IPS-18c (cell line): ENCODE data around the gene PTPRM.

ENCODE experiments used
- H3K4me3 ChIP-seq: 2 replicates; pipeline ENCODE4 v1.7.0; 2013; ENCODE audit warnings: low read depth, mild to moderate bottlenecking, low read length, moderate library complexity; ENCODE audit not compliant: insufficient read depth
- H3K9me3 ChIP-seq: one replicate; pipeline ENCODE4 v1.6.1; 2013; ENCODE audit warnings: mild to moderate bottlenecking, low read length, moderate library complexity; ENCODE audit not compliant: control insufficient read depth, insufficient read depth

The PTPRM gene

DNA sequence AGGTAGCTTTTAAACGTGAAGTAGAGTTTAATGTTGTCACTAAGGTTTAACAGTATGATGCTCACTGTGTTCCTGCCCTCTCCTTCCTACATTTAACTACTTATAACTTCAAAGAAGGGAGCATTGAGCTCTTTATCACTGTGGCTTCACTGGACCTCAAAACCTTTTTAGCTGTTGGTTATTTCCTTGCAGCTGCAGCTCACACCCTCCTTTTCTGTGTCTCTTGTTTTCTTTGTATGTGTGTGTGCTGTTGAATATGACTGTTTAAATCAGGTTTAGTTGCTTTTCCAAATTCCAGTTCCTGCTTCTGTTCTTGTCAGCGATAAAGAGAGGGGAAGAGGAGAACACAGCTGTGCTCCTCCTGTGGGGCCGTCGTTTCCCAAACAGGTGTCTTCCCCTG lies 208.0 kb downstream of the PTPRM start:
- Histone ChIP-seq H3K4me3 (no peak overlapping the region), H3K9me3 (no peaks in the 10 kb centered on the region)

GRCh38 chr18:7775843-7776242 lies 208.7 kb downstream of the PTPRM start:
- no peak overlapping the region for H3K4me3 ChIP-seq
- no peaks in the 10 kb centered on the region for H3K9me3 ChIP-seq

DNA sequence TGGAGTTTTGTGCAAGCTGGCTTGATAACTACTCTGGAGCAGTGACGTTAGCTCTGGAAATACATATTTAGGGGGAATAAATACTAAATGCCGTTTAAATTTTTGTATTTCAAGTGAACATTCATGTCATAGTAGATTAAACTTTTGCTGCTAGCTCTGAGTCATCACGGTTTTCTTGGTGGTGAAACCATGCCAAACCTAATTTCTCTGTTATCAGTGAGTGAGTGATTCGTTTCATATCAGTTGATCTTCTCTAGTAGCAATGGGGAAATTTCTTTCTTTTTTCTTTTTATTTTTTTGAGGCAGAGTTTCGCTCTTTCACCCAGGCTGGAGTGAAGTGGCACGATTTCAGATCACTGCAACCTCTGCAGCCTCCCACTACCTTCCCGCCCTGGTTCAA lies 211.1 kb downstream of the PTPRM start:
- Histone ChIP-seq H3K4me3 (no peak overlapping the region), H3K9me3 (no peaks in the 10 kb centered on the region)

GRCh38 chr18:7779211-7779610 lies 212.1 kb downstream of the PTPRM start:
- Histone ChIP-seq H3K9me3 (no peaks in the 10 kb centered on the region), H3K4me3 (no peak overlapping the region)

DNA sequence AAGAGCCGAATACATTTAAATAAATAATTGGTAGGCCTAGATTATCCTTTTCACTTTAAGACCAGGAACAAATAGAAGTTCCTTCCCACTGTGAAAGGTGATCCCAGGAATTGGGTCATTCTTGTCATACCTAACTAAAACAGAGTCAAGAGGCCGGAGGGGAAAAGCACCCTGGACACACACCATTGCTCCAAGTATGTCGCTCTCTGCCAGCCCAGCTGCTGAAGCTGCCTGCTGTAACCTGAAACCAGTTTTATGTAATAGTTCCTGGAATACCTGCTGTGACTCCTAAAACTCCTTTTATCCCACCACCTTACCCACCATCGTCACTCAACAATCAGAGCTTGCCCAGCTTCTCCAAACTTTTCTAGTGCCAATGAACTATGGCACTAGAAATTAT lies 217.1 kb downstream of the PTPRM start:
- no peaks in the 10 kb centered on the region for H3K9me3 ChIP-seq
- no peak overlapping the region for H3K4me3 ChIP-seq

- Histone ChIP-seq H3K9me3 (no peaks in the 10 kb centered on the region), H3K4me3 (no peak overlapping the region)
Measured at GRCh38 chr18:7786569-7786968, 219.5 kb downstream of the PTPRM start.

GRCh38 chr18:7787339-7787738 lies 220.2 kb downstream of the PTPRM start:
- no peak overlapping the region for H3K4me3 ChIP-seq
- H3K9me3 ChIP-seq = no peaks in the 10 kb centered on the region

DNA sequence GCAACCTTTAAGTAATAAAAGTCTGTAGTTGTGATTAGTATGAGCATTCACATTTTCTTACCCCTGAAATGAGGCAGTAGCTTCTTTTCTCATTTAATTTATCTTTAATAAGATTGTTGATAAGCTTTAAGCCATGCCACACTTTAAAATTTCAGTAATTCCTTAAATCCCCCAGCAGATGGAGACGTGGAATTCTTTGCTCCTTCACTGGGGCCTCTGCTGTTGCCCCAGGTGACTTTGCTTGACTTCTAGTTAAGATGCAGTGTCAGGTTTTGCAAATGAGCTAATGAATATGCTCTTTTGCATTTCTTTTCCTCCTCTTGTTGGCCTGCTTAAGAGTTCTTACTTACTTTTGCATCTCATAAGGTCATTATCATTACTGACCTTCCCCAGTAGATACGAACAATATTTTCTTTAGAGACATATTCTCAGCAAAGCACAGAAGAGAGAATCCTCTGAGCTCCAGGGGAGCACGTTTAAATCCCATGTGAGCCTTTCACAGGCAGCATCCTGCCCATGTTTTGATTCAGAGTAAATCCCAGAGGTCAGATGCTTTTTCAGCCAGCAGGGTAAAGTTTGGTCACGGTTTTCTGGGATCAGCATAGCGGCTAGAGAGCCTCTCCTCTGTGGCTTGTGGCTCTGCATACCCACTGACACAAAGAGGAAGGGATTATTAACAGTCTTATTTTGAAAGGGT lies 222.9 kb downstream of the PTPRM start:
- no peak overlapping the region for H3K4me3 ChIP-seq

GRCh38 chr18:7793100-7793499 lies 226.0 kb downstream of the PTPRM start:
- no peaks in the 10 kb centered on the region for H3K9me3 ChIP-seq
- H3K4me3 ChIP-seq = no peak overlapping the region

More for the DNA sequence above, 222.9 kb downstream of the PTPRM start:
- no peaks in the 10 kb centered on the region for H3K9me3 ChIP-seq

GRCh38 chr18:7803956-7804469 lies 236.9 kb downstream of the PTPRM start:
- no peak overlapping the region for H3K4me3 ChIP-seq
- no peaks in the 10 kb centered on the region for H3K9me3 ChIP-seq

- no peak overlapping the region for H3K4me3 ChIP-seq
Measured at GRCh38 chr18:7805096-7805495, 238.0 kb downstream of the PTPRM start.

GRCh38 chr18:7805880-7806279 lies 238.8 kb downstream of the PTPRM start:
- no peak overlapping the region for H3K4me3 ChIP-seq
- no peaks in the 10 kb centered on the region for H3K9me3 ChIP-seq

More at GRCh38 chr18:7805096-7805495, 238.0 kb downstream of the PTPRM start:
- H3K9me3 ChIP-seq = no peaks in the 10 kb centered on the region

GRCh38 chr18:7807936-7808453 lies 240.9 kb downstream of the PTPRM start:
- H3K4me3 ChIP-seq = no peak overlapping the region
- H3K9me3 ChIP-seq = no peaks in the 10 kb centered on the region

DNA sequence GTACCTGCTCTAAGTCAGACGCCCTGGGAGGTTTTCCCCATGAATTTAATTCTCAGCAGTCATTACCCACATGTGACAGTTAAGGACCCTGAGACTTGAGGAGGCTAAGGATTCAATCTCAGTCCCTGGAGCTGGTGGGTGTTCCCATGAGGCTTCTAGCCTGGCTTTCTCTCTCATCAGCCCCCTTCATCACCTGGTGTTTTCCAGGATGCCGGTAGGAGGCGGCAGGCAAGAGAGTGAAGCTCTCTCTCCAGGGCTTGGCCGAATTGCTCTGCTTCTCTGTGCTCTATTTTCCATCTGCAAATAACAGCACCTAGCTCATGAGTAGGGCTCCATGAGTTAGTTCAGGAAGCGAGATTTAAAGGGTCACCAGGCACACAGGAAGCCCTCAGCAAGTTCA lies 241.9 kb downstream of the PTPRM start:
- no peak overlapping the region for H3K4me3 ChIP-seq
- H3K9me3 ChIP-seq = no peaks in the 10 kb centered on the region

DNA sequence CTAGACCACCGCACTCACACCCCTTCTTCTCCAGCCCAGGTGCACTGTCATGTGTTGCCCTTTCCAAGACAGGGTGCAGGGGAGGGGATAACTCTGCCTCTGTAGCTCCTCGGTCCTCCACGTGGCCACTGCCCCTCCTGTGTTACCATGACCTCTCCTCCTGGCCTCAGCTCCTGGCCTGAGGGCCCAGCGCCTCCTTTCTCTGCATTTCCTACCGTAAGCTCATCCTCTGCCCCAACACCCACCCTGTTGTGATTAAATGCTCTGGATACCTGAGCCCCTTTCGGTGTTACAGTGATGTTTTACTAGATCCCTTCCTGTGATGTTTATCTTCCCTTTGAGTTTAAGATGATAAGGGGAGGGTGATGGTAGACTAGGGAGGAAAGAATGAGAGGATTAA lies 242.3 kb downstream of the PTPRM start:
- Histone ChIP-seq H3K9me3 (no peaks in the 10 kb centered on the region), H3K4me3 (no peak overlapping the region)

DNA sequence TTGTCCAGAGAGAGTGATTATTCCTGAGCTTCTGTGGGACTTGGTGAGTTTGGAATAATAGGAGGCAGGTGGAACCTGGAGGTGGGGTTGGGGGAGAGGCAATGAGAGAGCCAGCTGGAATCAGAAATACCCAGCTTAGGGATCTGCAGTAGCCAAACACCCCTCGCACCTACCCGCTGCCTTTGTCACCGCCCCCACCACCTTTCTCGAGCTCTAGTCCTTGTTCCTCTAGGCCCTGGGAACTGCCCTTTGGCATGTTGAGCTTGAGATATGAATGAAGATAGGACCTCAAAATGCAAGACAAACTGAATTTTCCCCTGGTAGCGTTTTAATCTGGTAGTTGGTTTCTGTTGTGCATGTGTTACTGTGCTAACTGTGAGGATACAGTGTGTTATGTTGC lies 242.9 kb downstream of the PTPRM start:
- Histone ChIP-seq H3K9me3 (no peaks in the 10 kb centered on the region), H3K4me3 (no peak overlapping the region)

GRCh38 chr18:7812431-7813063 lies 245.4 kb downstream of the PTPRM start:
- no peak overlapping the region for H3K4me3 ChIP-seq
- peaks cover 3% of the 10 kb centered on the region for H3K9me3 ChIP-seq

GRCh38 chr18:7813131-7813530 lies 246.0 kb downstream of the PTPRM start:
- Histone ChIP-seq H3K9me3 (peaks cover 3% of the 10 kb centered on the region), H3K4me3 (no peak overlapping the region)
